GM10248 (cell line): ENCODE measurements around the gene ZPBP2.
"Not testable (repeated sequence)": the region's sequence is repeated elsewhere in the genome, so short reads cannot be mapped to it uniquely, and the experiment has no call there.

Source experiments
- CTCF ChIA-PET: fragments of 300-600 bp; sonication (Branson Sonifier 250); formaldehyde crosslinking; extraction: SDS; loops from one replicate; lab custom pipeline; 2021; ENCODE audit warnings: antibody characterized with exemption; lab: Yijun Ruan, JAX
- POLR2A ChIA-PET: fragments of 350-650 bp; sonication (Branson Sonifier 250); formaldehyde crosslinking; extraction: SDS; loops from one replicate; lab custom pipeline; 2020; ENCODE audit warnings: antibody characterized with exemption; lab: Yijun Ruan, JAX
- DNase-seq: peaks from one replicate; pipeline ENCODE4 v3.0.0; 2012; ENCODE audit errors: extremely low spot score
- CTCF ChIP-seq: IDR thresholded peaks from 2 replicates; pipeline ENCODE4 v1.5.1; 2012; ENCODE audit warnings: mild to moderate bottlenecking, low read depth; ENCODE audit errors: extremely low read depth, missing control alignments, control extremely low read depth

The ZPBP2 gene

GRCh38 chr17:39838057-39838456 lies 29.9 kb upstream of the ZPBP2 start:
- CTCF ChIA-PET = no interaction called here
- TF ChIP-seq CTCF = no peak
- POLR2A ChIA-PET = no interaction called here
- DNase-seq = no peak

GRCh38 chr17:39838784-39839183 lies 29.2 kb upstream of the ZPBP2 start:
- no peak for DNase-seq
- POLR2A ChIA-PET = no interaction called here
- no peak for TF ChIP-seq CTCF
- CTCF ChIA-PET = no interaction called here

GRCh38 chr17:39841134-39841683 lies 26.8 kb upstream of the ZPBP2 start:
- DNase-seq = no peak
- ChIA-PET CTCF (no interaction called here), POLR2A (no interaction called here)
- TF ChIP-seq CTCF = no peak

- ChIA-PET POLR2A (interaction anchor here (0.6 to 0.7 kb wide), 2 partner anchors 11 to 13 kb away, joined by 3 to 4 read pairs; no protein-coding TSS in a partner anchor), CTCF (interaction anchor here (0.9 to 2.2 kb wide), 4 partner anchors 10 to 19 kb away, joined by 3 to 6 read pairs (median 5); partner anchors contain the start of gene IKZF3)
- DNase-seq = no peak
- no peak for TF ChIP-seq CTCF
These were observed 22.8 kb upstream of the ZPBP2 start for GRCh38 chr17:39845052-39845846.

- POLR2A ChIA-PET = interaction anchor here (0.7 kb wide), 1 partner anchor 32 kb away, joined by 3 read pairs; no protein-coding TSS in a partner anchor
- no peak for TF ChIP-seq CTCF
- no peak for DNase-seq
- CTCF ChIA-PET = interaction anchor here (1.4 to 2.2 kb wide), 4 partner anchors 15 to 91 kb away, joined by 5 to 8 read pairs (median 6); partner anchors contain the start of gene IKZF3
These were observed 21.8 kb upstream of the ZPBP2 start for GRCh38 chr17:39846205-39846604.

GRCh38 chr17:39848600-39848999 lies 19.4 kb upstream of the ZPBP2 start:
- DNase-seq = no peak
- CTCF ChIA-PET = interaction anchor here (0.9 to 1.3 kb wide), 3 partner anchors 13 to 96 kb away, joined by 3 to 4 read pairs (median 3); no protein-coding TSS in a partner anchor
- POLR2A ChIA-PET = no interaction called here
- no peak for TF ChIP-seq CTCF

GRCh38 chr17:39850186-39850585 lies 17.8 kb upstream of the ZPBP2 start:
- DNase-seq, CTCF ChIA-PET, POLR2A ChIA-PET: not testable (repeated sequence)
